Hepatocyte (in vitro differentiated cells): Measurements from ENCODE around the gene KIAA0513.

Source experiments
- CTCF ChIP-seq: fragments of 200-600 bp; sonication (generic); IDR thresholded peaks from 2 replicates; pipeline ENCODE4 v1.5.1; 2016; ENCODE audit warnings: antibody characterized with exemption, mild to moderate bottlenecking; ENCODE audit not compliant: poor library complexity
- EZH2 ChIP-seq: fragments of 200-600 bp; sonication (generic); IDR thresholded peaks from 2 replicates; pipeline ENCODE4 v1.6.1; 2016; ENCODE audit warnings: antibody characterized with exemption, mild to moderate bottlenecking, borderline replicate concordance
- EZH2phosphoT487 ChIP-seq: fragments of 200-600 bp; sonication (generic); IDR thresholded peaks from one replicate; pipeline ENCODE4 v1.6.1; 2018; ENCODE audit warnings: antibody characterized with exemption, mild to moderate bottlenecking, low read depth, moderate library complexity; ENCODE audit not compliant: unreplicated experiment, severe bottlenecking

- no peak for TF ChIP-seq CTCF
- TF ChIP-seq EZH2 = no peak
- TF ChIP-seq EZH2phosphoT487 = no peak
Measured at GRCh38 chr16:85026703-85027102, 892 bp upstream of the KIAA0513 start.
